GM21367 (cell line): Measurements from ENCODE around the gene NEK11.
"Not testable (repeated sequence)": the region's sequence is repeated elsewhere in the genome, so short reads cannot be mapped to it uniquely, and the experiment has no call there.

ENCODE experiments used
- ATAC-seq: cut with Tn5 transposase; IDR thresholded peaks from one replicate; pipeline ENCODE4 v1.9.1; 2021; ENCODE audit not compliant: unreplicated experiment

The NEK11 gene

DNA sequence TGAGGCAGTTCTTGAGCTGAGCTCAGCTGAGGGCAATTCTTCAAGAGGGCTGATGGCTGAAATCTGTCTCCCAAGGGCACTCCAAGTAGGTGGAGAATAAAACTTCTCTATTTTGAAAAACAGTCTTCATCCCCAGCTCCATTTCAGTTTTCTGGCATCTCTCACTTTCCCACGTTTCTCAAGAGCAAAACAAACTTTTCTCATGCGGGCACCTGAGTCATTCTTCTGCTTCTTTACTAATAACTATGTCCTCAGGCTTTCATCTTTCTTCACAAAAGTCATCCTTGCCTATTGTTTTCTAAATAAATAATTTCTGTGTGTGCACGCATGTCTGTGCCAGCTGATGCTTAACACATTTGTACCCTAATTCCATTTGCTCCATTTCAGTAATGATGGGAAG is 258.8 kb downstream of the NEK11 start:
- ATAC-seq, result no peak

DNA sequence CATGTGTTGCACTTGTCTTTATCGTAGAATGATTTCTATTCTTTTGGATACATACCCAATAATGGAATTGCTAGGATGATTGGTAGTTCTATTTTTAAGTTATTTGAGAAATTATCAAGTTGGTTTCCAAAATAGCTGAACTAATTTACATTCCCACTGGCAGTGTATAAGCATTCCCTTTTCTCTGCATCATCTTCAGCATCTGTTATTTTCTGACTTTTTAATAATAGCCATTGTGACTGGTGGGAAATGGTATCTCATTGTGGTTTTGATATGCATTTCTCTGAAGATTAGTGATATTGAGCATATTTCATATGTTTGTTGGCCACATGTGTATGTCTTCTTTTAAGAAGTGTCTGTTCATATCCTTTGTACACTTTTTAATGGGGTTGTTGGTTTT is 273.2 kb downstream of the NEK11 start:
- ATAC-seq, result no peak

DNA sequence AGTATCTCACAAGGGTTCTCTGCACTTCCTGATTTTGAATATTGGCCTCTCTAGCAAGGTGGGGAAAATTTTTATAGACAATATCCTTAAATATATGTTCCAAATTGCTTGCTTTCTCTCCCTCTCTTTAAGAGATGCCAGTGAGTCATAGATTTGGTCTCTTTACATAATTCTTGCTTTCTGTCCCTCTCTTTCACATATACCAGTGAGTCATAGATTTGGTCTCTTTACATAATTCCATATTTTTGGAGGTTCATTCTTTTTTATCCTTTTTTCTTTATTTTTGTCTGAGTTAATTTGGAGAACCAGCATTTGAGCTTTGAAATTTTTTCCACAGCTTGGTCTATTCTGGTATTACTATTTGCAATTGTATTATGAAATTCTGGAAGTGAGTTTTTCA is 277.2 kb downstream of the NEK11 start:
- no peak for ATAC-seq

DNA sequence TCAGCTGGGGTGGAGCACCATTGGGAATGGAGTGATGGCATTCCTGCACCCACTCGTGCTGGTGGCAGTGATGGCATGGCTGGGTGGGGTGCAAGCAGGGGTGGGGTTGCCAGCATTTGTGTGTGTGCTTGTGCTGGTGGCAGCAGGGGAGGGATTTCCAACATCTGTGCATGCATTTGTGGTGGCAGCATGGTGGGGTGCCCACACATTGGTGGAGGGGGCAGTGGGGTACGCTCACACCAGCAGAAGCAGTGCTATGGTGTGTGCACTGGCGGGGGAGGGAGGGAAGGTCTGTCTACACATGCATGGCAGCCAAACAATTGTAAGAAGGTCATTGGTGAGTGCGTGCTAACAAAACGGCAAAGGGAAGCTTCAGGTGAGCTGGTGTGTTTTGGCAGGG is 278.2 kb downstream of the NEK11 start:
- no peak for ATAC-seq

DNA sequence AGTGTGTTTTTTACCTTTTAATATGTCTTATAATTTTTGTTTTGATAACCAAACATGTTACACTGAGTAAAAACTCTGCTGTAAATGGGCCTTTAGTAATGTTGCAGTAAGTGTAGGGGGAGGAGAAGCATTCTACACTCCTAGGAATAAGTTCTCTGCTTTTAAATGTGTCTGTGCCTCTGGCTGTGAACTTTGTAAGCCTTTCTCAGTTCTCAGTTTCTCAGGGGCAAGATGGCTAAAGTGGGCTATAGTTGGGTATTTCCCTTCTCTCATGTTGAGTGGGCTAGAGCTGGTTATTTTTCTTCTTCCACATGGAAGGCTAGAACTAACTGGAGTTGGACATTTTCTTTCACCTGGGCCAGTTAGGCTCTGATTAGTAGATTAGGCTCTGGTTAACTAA is 279.6 kb downstream of the NEK11 start:
- ATAC-seq, result no peak

DNA sequence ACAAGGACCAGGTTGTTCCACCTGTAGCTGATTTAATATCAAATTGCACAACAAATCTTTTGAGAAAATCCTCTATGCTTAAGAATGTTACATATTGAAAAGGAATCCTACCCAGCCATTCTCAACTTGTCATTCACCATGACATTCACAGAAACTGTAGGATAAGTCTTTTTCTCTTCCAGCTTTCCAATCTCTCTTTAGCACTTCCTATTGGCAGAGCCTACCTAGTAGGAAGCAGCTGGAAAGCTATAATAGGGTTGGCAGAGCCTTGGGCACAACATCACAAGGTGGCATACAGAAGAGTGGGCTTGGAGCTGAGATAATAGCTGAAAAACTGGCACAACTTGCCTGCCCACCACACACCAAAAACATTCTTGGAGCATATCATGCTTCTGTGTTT is 287.6 kb downstream of the NEK11 start:
- ATAC-seq, result no peak

DNA sequence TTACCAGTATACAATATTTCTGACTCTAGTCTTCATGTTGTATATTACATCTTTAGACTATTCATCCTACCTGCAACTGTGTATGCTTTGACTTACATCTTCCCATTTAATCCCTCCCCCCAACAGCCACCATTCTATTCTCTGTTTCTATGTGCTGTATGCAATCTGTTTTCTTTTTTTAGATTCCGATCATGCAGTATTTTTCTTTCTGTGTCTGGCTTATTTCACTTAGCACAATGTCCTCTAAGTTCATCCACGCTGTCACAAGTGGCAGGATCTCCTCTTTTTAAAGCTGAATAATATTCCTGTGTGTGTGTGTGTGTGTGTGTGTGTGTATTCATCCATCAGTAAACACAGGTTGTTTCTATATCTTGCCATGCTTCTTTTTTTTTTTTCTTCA is 288.5 kb downstream of the NEK11 start:
- no peak for ATAC-seq

DNA sequence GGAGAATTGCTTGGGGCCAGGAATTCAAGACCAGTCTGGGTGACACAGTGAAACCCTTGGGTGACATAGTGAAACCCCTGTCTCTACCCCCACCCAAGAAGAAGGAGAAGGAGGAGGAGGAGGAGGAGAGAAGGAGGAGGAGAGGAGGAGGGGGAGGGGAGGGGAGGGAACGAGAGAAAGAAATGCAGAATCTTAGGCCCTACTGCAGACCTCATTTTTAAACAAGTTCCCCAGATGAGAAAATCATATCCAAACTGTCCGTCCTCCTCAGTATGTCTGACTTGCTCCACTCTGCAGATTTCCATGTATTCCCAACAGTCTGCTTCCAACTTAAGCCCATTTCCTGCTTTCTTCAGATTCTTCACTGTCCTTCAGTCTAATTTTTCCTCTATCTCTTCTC is 291.0 kb downstream of the NEK11 start:
- no peak for ATAC-seq

DNA sequence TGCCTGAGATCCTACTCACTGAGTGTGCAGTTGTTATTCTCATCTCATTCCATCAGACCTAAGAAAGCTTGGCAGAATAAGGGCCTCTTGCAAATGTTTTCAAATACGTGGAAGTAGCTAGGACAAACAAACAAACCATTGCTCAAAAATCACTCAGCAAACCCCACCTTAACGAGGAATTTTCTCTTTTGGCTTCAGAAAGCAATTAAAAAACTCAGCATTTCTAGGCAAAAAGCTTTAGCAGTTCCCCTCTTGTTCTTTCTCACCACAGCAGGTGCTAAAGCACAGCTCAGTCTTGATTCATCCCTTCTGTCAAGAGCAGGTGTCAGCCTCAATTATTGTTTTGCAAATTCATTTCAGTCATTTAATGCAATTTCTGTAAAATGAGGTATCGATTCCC is 296.3 kb downstream of the NEK11 start:
- ATAC-seq, result no peak

DNA sequence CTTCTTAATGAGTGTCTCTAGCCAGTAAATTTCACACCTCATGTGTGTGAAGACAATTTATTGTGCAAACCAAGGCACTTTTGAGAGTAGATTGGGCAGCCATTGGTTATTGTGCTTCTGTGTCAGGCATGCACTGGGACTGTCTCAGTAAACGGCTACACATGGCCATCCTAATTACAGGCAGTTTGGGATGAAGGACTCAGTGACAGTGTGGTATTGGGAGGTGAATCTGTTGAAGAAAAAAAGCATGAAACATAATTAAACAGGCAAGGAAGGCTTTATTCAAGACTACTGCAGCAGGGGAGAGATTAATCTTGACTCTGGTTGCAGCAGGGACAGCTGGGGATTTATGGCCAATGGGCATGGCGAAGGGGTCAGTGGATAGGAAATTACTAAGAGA is 297.1 kb downstream of the NEK11 start:
- no peak for ATAC-seq

DNA sequence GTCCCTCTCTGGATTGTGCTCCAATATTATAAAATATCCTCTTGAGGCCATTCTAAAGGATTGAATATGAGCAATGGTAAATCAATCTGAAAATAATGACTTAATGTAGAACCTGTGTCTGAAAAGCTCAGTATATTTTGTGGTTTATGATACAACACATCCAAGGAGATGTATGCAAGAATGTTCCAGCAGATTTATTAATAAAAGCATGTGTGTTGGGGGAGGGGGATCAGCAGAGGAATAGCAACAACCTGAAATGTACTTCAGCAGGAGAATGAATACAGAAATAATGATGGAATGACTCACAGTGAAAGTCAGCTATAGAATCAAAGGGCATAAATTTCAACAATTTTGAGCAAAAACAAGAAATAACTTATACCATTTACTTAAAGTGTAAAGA is 298.2 kb downstream of the NEK11 start:
- ATAC-seq, result no peak

DNA sequence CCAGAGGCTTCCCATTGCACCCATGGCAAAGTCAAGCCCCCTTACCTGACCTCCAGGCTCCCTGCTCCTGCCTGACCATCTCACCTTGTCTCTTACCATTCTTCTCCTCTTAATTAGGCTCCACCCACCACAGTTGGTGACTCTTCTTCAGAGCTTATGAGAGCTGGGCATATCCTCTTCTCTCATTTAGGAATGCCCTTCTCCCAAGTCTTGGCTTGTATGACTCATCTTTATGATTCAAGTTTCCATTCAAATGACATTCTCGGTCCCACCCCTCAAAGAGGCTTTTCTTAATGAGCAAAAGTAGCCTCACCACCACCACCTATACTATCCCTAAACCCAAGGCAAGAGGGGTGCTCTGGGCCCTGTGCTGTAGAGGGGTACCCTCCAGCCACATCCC is 299.6 kb downstream of the NEK11 start:
- no peak for ATAC-seq

DNA sequence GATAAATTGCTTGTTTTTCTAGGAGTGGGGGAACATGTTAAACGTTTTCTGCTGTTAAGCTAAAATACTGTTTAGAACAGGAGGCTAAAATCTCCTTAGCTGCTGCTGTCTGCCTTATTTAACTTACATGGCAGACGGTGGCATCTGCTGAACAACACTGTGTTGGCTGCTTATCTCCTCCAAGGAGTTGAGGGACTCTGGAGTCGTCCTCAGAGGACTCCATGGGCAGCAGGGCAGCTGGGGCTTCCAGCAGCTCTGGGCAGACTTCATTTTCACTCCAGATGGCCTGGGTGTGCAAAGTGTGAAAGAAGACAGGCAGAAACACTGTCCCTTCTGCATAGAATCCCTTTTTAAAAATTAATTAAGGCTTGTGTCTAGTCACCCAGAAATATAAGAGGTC is 302.0 kb downstream of the NEK11 start:
- ATAC-seq, result no peak

DNA sequence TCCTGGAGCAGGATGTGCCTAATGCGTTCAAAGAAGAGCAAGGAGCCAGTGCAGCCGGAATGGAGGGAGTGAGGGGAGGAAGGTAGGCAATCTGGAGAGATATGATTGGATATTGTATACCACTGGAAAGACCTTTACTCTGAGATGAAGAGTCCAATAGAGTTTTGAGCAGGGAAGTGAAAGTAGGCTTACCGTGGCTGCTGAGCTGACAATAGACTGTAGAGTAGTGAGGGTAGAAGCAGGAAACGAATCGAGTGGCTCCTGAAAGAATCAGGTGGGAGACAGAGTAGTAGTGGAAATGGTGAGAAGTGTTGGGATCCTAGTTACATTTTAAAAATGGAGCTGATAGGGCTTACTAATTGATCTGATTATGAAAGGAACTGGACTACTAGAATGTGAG is 303.1 kb downstream of the NEK11 start:
- ATAC-seq, result no peak

DNA sequence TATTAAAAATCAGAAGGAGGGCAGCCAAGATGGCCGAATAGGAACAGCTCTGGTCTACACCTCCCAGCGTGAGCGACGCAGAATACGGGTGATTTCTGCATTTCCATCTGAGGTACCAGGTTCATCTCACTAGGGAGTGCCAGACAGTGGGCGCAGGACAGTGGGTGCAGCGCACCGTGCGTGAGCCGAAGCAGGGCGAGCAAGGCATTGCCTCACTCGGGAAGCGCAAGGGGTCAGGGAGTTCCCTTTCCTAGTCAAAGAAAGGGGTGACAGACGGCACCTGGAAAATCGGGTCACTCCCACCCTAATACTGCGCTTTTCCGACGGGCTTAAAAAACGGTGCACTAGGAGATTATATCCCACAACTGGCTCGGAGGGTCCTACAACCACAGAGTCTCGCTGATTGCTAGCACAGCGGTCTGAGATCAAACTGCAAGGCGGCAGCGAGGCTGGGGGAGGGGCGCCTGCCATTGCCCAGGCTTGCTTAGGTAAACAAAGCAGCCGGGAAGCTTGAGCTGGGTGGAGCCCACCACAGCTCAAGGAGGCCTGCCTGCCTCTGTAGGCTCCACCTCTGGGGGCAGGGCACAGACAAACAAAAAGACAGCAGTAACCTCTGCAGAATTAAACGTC is 304.9 kb downstream of the NEK11 start:
- not testable (repeated sequence) for ATAC-seq

DNA sequence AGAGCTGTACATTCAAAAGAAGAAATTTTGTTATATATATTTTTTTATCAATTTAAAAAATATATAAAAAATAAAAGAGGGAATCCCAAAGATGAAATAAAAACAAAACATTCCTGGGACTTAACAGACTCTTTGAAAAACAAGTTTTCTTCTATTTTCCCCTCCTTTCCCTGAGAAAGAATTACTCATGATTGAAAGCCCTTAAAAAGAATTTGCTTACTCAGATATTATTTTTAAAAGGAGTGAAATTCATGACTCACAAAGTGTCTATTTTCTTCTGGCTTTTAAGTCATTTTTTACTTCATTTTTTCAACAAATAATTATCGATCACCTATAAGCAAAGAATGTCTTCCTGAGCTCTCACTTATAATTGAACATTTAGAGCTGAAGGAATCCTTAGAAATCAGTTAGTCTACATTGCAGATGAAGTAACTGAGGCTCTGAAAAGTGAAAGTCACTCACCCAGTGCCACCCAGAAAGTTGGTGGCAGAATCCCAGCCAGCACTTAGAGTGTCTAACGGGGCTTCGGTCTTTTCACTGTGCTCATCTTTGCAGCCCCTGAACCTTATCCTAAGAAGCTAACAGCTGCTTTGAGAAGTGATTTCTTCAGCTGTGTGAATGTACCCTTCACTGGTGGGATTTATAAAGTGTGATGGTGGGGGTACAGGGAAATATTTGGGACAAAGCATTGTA is 312.4 kb downstream of the NEK11 start:
- no peak for ATAC-seq

DNA sequence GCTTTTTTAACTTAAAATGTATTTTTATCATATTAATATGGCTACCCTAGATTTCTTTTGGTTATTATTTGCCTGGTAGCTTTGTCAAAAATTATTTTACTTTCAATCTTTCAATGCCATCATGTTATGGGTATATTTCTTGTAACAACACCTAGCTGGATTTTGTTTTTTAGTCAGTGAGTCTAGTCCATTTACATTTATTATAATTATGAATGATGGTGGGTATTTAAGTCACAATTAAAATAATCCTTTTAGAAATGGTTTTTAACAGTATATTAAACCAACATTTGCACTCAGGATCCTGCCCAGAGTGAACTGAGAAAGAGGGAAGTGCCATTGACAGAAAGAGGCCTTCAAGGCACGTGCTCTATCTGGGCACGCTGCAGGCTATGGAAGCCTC is 315.1 kb downstream of the NEK11 start:
- no peak for ATAC-seq

DNA sequence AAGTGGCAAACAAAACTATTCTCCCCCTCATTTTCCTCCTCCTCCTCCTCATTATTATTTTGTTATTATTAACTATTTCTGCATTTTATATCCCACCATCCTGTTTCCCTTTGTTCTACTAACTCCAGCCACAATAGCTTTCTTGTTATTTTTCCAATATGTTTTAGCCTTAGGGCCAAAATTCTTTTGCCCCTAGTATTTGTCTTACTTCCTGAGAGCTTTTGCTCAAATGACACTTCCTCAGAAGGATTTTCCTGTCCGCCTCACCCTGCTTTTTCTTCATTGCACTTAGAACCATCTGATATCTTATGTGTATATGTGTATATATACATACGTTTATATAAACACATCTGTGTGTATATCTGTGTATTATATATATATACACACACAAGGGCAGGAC is 322.2 kb downstream of the NEK11 start:
- ATAC-seq, result no peak

DNA sequence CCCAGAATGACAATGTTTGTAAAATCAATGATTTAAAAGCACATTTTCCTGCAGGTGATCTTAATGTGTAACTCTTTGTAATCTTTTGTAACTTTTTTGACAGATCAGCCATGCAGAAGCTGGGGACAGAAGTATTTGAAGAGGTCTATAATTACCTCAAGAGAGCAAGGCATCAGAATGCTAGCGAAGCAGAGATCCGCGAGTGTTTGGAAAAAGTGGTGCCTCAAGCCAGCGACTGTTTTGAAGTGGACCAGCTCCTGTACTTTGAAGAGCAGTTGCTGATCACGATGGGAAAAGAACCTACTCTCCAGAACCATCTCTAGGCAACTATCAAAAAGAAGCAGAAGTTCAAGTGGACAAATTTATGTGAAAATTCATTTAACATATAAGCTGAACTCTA is 322.8 kb downstream of the NEK11 start:
- ATAC-seq, result no peak

DNA sequence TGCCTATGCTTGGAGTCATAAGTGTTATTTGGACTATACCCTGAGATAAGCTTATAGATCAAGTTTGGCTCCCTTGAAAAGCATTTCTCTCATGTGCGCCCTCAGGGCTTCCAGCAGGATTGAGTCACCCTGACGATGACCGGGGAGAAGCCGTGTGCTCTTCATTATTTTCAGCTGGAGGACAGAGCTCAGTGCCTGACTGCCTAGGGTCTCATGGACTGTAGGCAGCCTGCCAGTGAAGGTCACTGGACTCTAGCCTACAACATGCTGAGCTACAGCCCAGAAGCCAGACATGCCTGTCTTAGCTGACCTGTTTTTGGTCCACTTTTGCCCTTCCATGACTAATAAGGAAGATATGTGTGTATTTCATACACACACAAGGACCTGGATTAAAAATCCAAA is 323.3 kb downstream of the NEK11 start:
- no peak for ATAC-seq

DNA sequence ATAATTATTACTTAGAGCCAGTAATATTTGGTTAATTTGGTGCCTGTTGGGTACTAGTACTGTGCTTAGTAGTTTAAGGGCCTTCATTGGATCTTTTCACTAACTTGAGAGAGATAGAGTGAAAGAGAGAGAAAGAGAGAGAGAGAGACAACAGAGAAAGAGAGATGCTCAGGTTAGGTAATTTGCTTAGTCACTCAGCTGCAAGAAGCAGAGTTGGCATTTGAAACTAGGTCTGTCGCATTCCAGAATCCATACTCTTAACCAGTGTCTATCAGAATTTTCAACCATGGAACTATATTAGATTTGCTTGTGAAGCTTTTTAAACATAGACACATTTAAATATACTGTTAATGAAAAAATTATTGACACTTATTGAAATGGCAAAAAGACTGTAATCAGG is 323.8 kb downstream of the NEK11 start:
- no peak for ATAC-seq

DNA sequence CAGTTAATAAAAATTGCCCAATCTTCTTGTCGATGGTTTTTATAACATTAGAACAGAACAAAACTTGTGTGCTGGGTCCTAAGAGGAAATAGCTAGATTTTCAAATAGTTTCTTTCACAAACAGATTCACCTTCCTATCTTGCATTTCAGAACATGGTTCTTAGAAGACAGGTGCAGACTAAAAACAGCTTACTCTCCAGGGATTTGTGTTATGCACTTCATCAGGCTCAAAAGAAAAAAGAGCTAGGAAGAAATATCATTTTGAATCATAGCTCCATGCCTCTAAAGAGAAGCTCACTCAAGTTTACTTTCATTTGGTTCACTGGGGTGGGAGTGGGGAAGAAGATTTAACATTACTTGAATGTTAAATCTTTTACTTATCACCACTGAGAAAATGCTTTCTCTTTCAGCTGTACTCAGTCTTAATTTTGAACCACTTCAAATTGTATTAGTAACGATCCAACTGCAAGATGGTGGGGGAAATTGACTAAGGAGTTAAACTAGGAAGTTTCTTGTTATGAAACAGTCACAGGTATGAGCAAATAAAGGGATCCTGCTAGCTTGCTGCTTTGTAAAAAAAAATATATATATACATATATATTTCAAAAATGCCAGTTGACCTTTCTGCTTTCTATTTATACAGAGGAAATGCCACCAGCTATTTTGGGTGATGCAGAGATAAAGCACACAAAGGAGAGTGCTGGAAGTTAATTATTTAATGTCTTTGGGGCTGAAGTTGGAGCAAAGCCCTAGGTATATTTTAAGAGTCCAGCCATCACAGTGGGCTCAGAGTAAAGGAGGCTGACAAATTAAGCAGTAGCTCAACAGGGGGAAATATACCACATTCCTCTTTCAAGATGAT is 326.6 kb downstream of the NEK11 start:
- ATAC-seq, result no peak
